ENCODE data around the gene GPR151. TPM values are rescaled to one million over a fixed set of nuclear protein-coding genes. Genes with fewer than 3 reads are reported as not detected.

The GPR151 gene
- total RNA-seq, 5 donors from 2014 or later (not counting 1 experiment from before 2014, with no cell fraction given): not detected

DNA sequence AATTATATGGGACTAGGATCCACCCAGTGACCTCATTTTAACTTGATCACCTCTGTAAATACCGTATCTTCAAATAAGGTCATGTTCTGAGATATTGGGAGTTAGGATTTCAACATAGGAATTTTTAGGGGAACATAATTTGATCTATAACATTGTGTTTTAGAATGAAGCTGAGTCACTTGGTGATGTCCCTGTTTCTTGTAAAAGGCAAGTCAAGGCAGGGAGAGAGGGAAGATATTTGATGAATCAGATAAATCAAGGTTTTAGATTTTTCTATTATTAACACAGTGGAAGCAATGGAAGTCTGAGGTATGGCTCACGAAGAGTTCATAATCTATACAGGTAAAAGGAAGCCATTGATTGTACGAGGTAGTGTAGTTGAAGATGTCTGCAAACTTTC lies 11.8 kb upstream of the GPR151 start:
- 60% methylated on average over 1 of the region's 3 CpGs for WGBS (ENCODE audit: insufficient coverage)
- no peak overlapping the region for H3K4me3 ChIP-seq (ENCODE audit: control insufficient read depth in 1 of 2, extremely low read depth in 1 of 2, low read length in 1 of 2)
- H3K36me3 ChIP-seq (ENCODE audit: control insufficient read depth in 2 of 2, extremely low read depth in 1 of 2, insufficient read depth in 1 of 2, low read length in 1 of 2): no peaks in the 10 kb centered on the region
- Mint-ChIP-seq H3K36me3 (no peaks in the 10 kb centered on the region), H3K4me1 (no peaks in the 10 kb centered on the region), H3K27ac (no peak overlapping the region), H3K4me3 (no peak overlapping the region), H3K27me3 (peaks cover 8 to 14% of the 10 kb centered on the region in 2 donors), H3K9me3 (no peaks in the 10 kb centered on the region)
- no peak overlapping the region for H3K27ac ChIP-seq (ENCODE audit: low read length)
- H3K9me3 ChIP-seq: no peaks in the 10 kb centered on the region
- ChIA-PET POLR2A (no interaction called here), CTCF (interaction anchor here in 1 of 2 donors (1.0 kb wide), 1 partner anchor 10 kb away, joined by 4 read pairs; no protein-coding TSS in a partner anchor)
- H3K27me3 ChIP-seq (replicated peaks in 1 of 2; ENCODE audit: control insufficient read depth in 2 of 2, extremely low read depth in 1 of 2, insufficient read depth in 2 of 2, low read length in 1 of 2): peaks cover 0 to 3% of the 10 kb centered on the region in 2 experiments
- ATAC-seq (replicated peaks in 1 of 4) (no peak), DNase-seq (no peak)
- H3K4me1 ChIP-seq (ENCODE audit: control insufficient read depth in 1 of 2, extremely low read depth in 1 of 2, insufficient read depth in 2 of 2, low read length in 2 of 2): no peaks in the 10 kb centered on the region

DNA sequence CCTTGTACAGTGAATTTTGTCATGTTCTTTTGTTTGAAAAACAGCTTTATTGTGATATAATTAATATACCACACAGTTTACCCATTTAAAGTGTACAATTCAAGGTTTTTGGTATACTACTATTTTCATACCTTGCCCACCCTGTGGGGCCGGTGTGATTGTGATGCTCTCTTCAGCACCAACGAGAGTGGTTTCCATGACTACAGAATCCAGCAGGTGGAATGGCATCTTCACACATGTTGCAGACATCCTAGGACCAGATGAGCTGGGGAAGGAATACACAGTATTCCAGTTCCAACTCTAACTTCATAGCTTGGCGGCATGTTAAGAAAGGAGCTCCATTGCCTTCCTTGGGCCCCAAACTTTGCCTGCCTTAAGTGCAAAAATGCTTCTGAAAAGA lies 7.7 kb upstream of the GPR151 start:
- no peaks in the 10 kb centered on the region for H3K36me3 Mint-ChIP-seq
- H3K4me1 ChIP-seq (ENCODE audit: control insufficient read depth in 1 of 2, extremely low read depth in 1 of 2, insufficient read depth in 2 of 2, low read length in 2 of 2): peaks cover 0 to 4% of the 10 kb centered on the region in 2 experiments
- H3K27ac Mint-ChIP-seq: no peak overlapping the region
- no peaks in the 10 kb centered on the region for H3K36me3 ChIP-seq (ENCODE audit: control insufficient read depth in 2 of 2, extremely low read depth in 1 of 2, insufficient read depth in 1 of 2, low read length in 1 of 2)
- no peak for DNase-seq
- no peak overlapping the region for H3K4me3 Mint-ChIP-seq
- POLR2A ChIA-PET: no interaction called here
- CTCF ChIA-PET: interaction anchor here (0.8 to 1.3 kb wide), 5 partner anchors 8 to 444 kb away, joined by 3 to 4 read pairs (median 3); no protein-coding TSS in a partner anchor
- no peaks in the 10 kb centered on the region for H3K9me3 Mint-ChIP-seq
- no peaks in the 10 kb centered on the region for H3K9me3 ChIP-seq
- ATAC-seq (replicated peaks in 1 of 4): no peak
- H3K4me1 Mint-ChIP-seq: no peaks in the 10 kb centered on the region
- peaks cover 13 to 31% of the 10 kb centered on the region in 2 donors for H3K27me3 Mint-ChIP-seq
- H3K27me3 ChIP-seq (replicated peaks in 1 of 2; ENCODE audit: control insufficient read depth in 2 of 2, extremely low read depth in 1 of 2, insufficient read depth in 2 of 2, low read length in 1 of 2): peaks cover 0 to 3% of the 10 kb centered on the region in 2 experiments
- WGBS (ENCODE audit: insufficient coverage): 60% methylated on average over 1 of the region's 3 CpGs
- no peak overlapping the region for H3K27ac ChIP-seq (ENCODE audit: low read length)
- H3K4me3 ChIP-seq (ENCODE audit: control insufficient read depth in 1 of 2, extremely low read depth in 1 of 2, low read length in 1 of 2): no peak overlapping the region

DNA sequence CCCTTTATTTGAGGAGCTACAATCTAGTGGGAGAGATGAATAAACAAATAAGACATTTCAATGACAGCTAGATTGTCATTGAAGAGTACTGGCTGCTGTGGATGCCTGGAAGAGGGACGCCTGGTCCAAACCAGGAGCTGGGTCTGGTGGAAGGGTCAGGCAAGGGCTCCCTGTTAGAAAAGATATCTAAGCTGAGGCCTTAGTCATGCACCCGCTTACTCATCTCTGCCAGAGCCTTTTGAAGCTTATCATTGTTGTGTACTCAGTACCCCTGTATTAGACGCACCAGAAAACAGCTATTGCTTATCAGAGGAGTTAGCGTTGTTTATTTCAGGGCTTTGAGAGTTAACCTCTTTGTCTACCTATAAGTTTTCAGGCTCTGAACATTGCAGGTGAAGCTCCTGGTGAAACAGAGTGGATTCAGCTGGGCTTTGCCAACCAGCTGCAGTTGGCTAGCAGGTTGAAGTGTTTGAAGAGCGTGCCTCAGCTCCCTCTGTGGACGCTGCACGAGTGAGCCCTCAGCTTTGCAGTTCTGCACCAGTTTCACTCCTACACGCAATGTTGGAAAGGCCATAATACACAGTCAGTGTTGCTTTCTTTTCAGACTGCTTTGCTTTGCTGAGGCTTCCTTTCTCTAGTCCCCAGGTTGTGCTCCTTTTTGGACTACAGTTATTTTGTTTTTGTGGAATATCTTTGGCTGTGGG lies 5.6 kb upstream of the GPR151 start:
- no peaks in the 10 kb centered on the region for H3K4me1 Mint-ChIP-seq
- Histone ChIP-seq H3K9me3 (no peaks in the 10 kb centered on the region), H3K27ac (ENCODE audit: low read length) (no peak overlapping the region), H3K4me1 (ENCODE audit: control insufficient read depth in 1 of 2, extremely low read depth in 1 of 2, insufficient read depth in 2 of 2, low read length in 2 of 2) (peaks cover 0 to 4% of the 10 kb centered on the region in 2 experiments), H3K27me3 (replicated peaks in 1 of 2; ENCODE audit: control insufficient read depth in 2 of 2, extremely low read depth in 1 of 2, insufficient read depth in 2 of 2, low read length in 1 of 2) (no peaks in the 10 kb centered on the region), H3K36me3 (ENCODE audit: control insufficient read depth in 2 of 2, extremely low read depth in 1 of 2, insufficient read depth in 1 of 2, low read length in 1 of 2) (no peaks in the 10 kb centered on the region), H3K4me3 (ENCODE audit: control insufficient read depth in 1 of 2, extremely low read depth in 1 of 2, low read length in 1 of 2) (no peak overlapping the region)
- no peak overlapping the region for H3K4me3 Mint-ChIP-seq
- H3K9me3 Mint-ChIP-seq: no peaks in the 10 kb centered on the region
- H3K36me3 Mint-ChIP-seq: no peaks in the 10 kb centered on the region
- POLR2A ChIA-PET: no interaction called here
- H3K27me3 Mint-ChIP-seq: peaks cover 8 to 27% of the 10 kb centered on the region in 2 donors
- ATAC-seq (replicated peaks in 1 of 4) (no peak), DNase-seq (no peak)
- no peak overlapping the region for H3K27ac Mint-ChIP-seq
- 78% methylated on average over 6 of the region's 8 CpGs for WGBS (ENCODE audit: insufficient coverage)
- CTCF ChIA-PET: interaction anchor here (0.5 to 1.5 kb wide), 4 partner anchors 10 to 444 kb away, joined by 3 to 5 read pairs (median 3); no protein-coding TSS in a partner anchor

DNA sequence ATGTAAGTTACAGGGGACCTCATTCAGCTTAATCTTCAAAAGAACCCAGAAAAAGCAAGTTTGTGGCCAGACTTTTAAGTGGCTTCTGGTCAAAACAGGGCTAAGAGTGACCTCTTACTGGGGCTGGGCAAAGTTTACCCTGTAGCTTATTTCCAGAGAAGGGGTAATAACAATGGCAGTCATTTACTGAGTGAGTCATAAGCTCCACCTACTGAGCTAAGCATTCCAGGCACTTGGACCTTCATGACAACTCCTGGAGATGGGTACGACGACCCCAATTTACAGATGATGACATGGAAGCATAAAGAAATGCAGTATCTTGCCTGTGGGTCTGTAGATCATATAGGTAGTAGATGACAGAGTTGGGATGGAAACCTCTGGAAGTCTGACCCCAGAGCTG lies 4.7 kb upstream of the GPR151 start:
- Mint-ChIP-seq H3K4me1 (no peaks in the 10 kb centered on the region), H3K36me3 (no peaks in the 10 kb centered on the region), H3K27me3 (peaks cover 8 to 27% of the 10 kb centered on the region in 2 donors), H3K27ac (no peak overlapping the region), H3K4me3 (no peak overlapping the region), H3K9me3 (no peaks in the 10 kb centered on the region)
- Histone ChIP-seq H3K36me3 (ENCODE audit: control insufficient read depth in 2 of 2, extremely low read depth in 1 of 2, insufficient read depth in 1 of 2, low read length in 1 of 2) (no peaks in the 10 kb centered on the region), H3K27ac (ENCODE audit: low read length) (no peak overlapping the region), H3K4me3 (ENCODE audit: control insufficient read depth in 1 of 2, extremely low read depth in 1 of 2, low read length in 1 of 2) (no peak overlapping the region), H3K27me3 (replicated peaks in 1 of 2; ENCODE audit: control insufficient read depth in 2 of 2, extremely low read depth in 1 of 2, insufficient read depth in 2 of 2, low read length in 1 of 2) (no peaks in the 10 kb centered on the region), H3K4me1 (ENCODE audit: control insufficient read depth in 1 of 2, extremely low read depth in 1 of 2, insufficient read depth in 2 of 2, low read length in 2 of 2) (peaks cover 0 to 4% of the 10 kb centered on the region in 2 experiments), H3K9me3 (no peaks in the 10 kb centered on the region)
- POLR2A ChIA-PET: interaction anchor here in 1 of 2 donors (0.6 kb wide), 1 partner anchor 11 kb away, joined by 5 read pairs; no protein-coding TSS in a partner anchor
- no CpG with 5 or more reads among the region's 2 CpGs for WGBS (ENCODE audit: insufficient coverage)
- CTCF ChIA-PET: interaction anchor here (0.5 to 1.5 kb wide), 4 partner anchors 11 to 445 kb away, joined by 3 to 5 read pairs (median 3); no protein-coding TSS in a partner anchor
- ATAC-seq (replicated peaks in 1 of 4) (no peak), DNase-seq (no peak)

DNA sequence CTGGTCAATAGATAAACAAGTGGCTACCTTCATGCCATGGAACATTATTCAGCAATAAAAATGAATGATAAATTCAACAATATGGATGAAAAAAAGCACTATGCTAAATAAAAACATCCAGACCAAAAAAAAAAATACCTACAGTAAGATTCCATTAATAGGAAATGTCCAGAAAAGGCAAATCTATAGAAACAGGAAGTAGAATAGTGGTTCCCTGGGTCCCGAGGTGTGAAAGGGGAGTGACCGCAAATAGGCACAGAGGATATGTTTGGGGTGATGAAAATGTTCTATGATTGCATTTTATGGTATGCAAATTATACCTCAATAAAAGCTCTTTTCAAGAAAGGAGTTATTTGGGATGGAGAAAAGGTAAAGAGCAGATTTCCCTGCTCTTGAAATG lies 3.6 kb upstream of the GPR151 start:
- H3K4me3 Mint-ChIP-seq: no peak overlapping the region
- no peaks in the 10 kb centered on the region for H3K9me3 Mint-ChIP-seq
- ATAC-seq (replicated peaks in 1 of 4) (no peak), DNase-seq (no peak)
- no CpG with 5 or more reads among the region's 2 CpGs for WGBS (ENCODE audit: insufficient coverage)
- Histone ChIP-seq H3K27ac (ENCODE audit: low read length) (no peak overlapping the region), H3K4me1 (ENCODE audit: control insufficient read depth in 1 of 2, extremely low read depth in 1 of 2, insufficient read depth in 2 of 2, low read length in 2 of 2) (peaks cover 0 to 4% of the 10 kb centered on the region in 2 experiments), H3K36me3 (ENCODE audit: control insufficient read depth in 2 of 2, extremely low read depth in 1 of 2, insufficient read depth in 1 of 2, low read length in 1 of 2) (no peaks in the 10 kb centered on the region), H3K9me3 (no peaks in the 10 kb centered on the region), H3K27me3 (replicated peaks in 1 of 2; ENCODE audit: control insufficient read depth in 2 of 2, extremely low read depth in 1 of 2, insufficient read depth in 2 of 2, low read length in 1 of 2) (no peaks in the 10 kb centered on the region), H3K4me3 (ENCODE audit: control insufficient read depth in 1 of 2, extremely low read depth in 1 of 2, low read length in 1 of 2) (no peak overlapping the region)
- no peak overlapping the region for H3K27ac Mint-ChIP-seq
- H3K4me1 Mint-ChIP-seq: no peaks in the 10 kb centered on the region
- peaks cover 8 to 27% of the 10 kb centered on the region in 2 donors for H3K27me3 Mint-ChIP-seq
- CTCF ChIA-PET: no interaction called here
- POLR2A ChIA-PET: no interaction called here
- H3K36me3 Mint-ChIP-seq: no peaks in the 10 kb centered on the region

DNA sequence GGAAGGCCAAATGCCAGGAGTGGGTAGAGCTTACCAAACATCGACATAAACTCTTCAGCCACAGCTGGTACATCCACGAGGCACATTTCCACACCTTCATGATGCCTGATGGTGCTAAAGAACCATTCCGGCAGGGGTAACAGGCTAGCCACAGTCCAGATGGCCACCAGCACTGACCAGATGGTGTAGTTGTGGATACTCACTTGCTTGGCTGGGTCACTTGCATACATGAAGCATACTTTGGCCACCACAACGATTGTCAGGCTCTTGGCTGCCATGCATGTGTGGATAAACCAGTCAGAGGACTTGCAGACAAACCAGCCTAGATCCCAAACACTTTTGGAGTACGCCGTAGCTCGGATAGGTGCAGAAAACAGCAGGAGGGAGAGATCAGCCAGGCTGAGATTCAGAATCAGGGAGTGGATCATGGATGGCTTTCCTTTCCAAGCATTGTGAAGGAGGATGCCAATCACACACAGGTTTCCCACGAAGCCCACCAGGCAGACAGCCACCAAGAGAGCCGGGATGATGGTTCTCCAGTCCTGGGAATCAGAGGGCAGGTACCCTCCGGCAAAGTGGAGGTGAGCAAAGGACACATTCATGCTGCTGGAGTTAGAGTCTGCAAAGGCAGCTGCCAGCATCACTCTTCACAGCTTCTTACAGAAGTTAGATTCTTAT lies 378 bp downstream of the GPR151 start:
- no peaks in the 10 kb centered on the region for H3K9me3 Mint-ChIP-seq
- H3K27ac Mint-ChIP-seq: no peak overlapping the region
- H3K36me3 Mint-ChIP-seq: peaks cover 10% of the 10 kb centered on the region

More for the DNA sequence above, 378 bp downstream of the GPR151 start:
- WGBS (ENCODE audit: insufficient coverage): 83% methylated on average over 6 of the region's 10 CpGs
- Histone ChIP-seq H3K4me1 (ENCODE audit: control insufficient read depth in 1 of 2, extremely low read depth in 1 of 2, insufficient read depth in 2 of 2, low read length in 2 of 2) (peaks cover 0 to 4% of the 10 kb centered on the region in 2 experiments), H3K27me3 (replicated peaks in 1 of 2; ENCODE audit: control insufficient read depth in 2 of 2, extremely low read depth in 1 of 2, insufficient read depth in 2 of 2, low read length in 1 of 2) (no peaks in the 10 kb centered on the region), H3K9me3 (no peaks in the 10 kb centered on the region), H3K4me3 (ENCODE audit: control insufficient read depth in 1 of 2, extremely low read depth in 1 of 2, low read length in 1 of 2) (no peak overlapping the region), H3K36me3 (ENCODE audit: control insufficient read depth in 2 of 2, extremely low read depth in 1 of 2, insufficient read depth in 1 of 2, low read length in 1 of 2) (peaks cover 0 to 7% of the 10 kb centered on the region in 2 donors), H3K27ac (ENCODE audit: low read length) (no peak overlapping the region)
- ChIA-PET POLR2A (no interaction called here), CTCF (interaction anchor here in 1 of 2 donors (0.5 kb wide), 1 partner anchor 24 kb away, joined by 4 read pairs; no protein-coding TSS in a partner anchor)
- Mint-ChIP-seq H3K27me3 (peaks cover 0 to 6% of the 10 kb centered on the region in 2 donors), H3K4me3 (no peak overlapping the region), H3K4me1 (no peaks in the 10 kb centered on the region)
- no peak for ATAC-seq (replicated peaks in 1 of 4)
- DNase-seq: no peak

All from T-cell (primary cell).